ENCODE measurements around the gene SFMBT2.

The SFMBT2 gene

GRCh38 chr10:7410862-7411670 is at the start of gene SFMBT2:
Gene SFMBT2 (minus strand): TSS chr10:7411034. CDS start chr10:7381898, 29,136 bp downstream.
- peak; percentile 53 to 84 (median 67) for DNase-seq

- DNase-seq = no peak
Observed at GRCh38 chr10:7460006-7460405, 49.2 kb upstream of the SFMBT2 start.

- DNase-seq = no peak
Observed at GRCh38 chr10:7458556-7458955, 47.7 kb upstream of the SFMBT2 start.

- no peak for DNase-seq
Observed at GRCh38 chr10:7457478-7458316, 46.9 kb upstream of the SFMBT2 start.

GRCh38 chr10:7449063-7449695 is 38.3 kb upstream of the SFMBT2 start:
- no peak for DNase-seq

GRCh38 chr10:7445474-7446185 is 34.8 kb upstream of the SFMBT2 start:
- no peak for DNase-seq

- DNase-seq = peak; percentile 6 to 59 (median 29)
Observed at GRCh38 chr10:7444551-7445121, 33.8 kb upstream of the SFMBT2 start.

GRCh38 chr10:7443036-7443435 is 32.2 kb upstream of the SFMBT2 start:
- no peak for DNase-seq

GRCh38 chr10:7441403-7442147 is 30.7 kb upstream of the SFMBT2 start:
- DNase-seq = no peak

GRCh38 chr10:7439696-7440095 is 28.9 kb upstream of the SFMBT2 start:
- DNase-seq = no peak

- DNase-seq = peak in 2 of 3 experiments; percentile 19 to 79
Observed at GRCh38 chr10:7438196-7438986, 27.6 kb upstream of the SFMBT2 start.

GRCh38 chr10:7436490-7437100 is 25.8 kb upstream of the SFMBT2 start:
- DNase-seq = no peak

- no peak for DNase-seq
Observed at GRCh38 chr10:7435674-7436073, 24.8 kb upstream of the SFMBT2 start.

GRCh38 chr10:7434378-7434777 is 23.5 kb upstream of the SFMBT2 start:
- DNase-seq = no peak

GRCh38 chr10:7433861-7434260 is 23.0 kb upstream of the SFMBT2 start:
- no peak for DNase-seq

- DNase-seq = peak; percentile 61 to 90 (median 63)
Observed at GRCh38 chr10:7432884-7433726, 22.3 kb upstream of the SFMBT2 start.

- DNase-seq = no peak
Observed at GRCh38 chr10:7428673-7429350, 18.0 kb upstream of the SFMBT2 start.

GRCh38 chr10:7426349-7426748 is 15.5 kb upstream of the SFMBT2 start:
- no peak for DNase-seq

- DNase-seq = no peak
Observed at GRCh38 chr10:7425691-7426090, 14.9 kb upstream of the SFMBT2 start.
